HG03097 (cell line): ENCODE data around the gene TP53I11.

Source experiments
- ATAC-seq: cut with Tn5 transposase; IDR thresholded peaks from one replicate; pipeline ENCODE4 v1.9.1; 2021; ENCODE audit not compliant: unreplicated experiment, low FRiP score

TP53I11 gene

DNA sequence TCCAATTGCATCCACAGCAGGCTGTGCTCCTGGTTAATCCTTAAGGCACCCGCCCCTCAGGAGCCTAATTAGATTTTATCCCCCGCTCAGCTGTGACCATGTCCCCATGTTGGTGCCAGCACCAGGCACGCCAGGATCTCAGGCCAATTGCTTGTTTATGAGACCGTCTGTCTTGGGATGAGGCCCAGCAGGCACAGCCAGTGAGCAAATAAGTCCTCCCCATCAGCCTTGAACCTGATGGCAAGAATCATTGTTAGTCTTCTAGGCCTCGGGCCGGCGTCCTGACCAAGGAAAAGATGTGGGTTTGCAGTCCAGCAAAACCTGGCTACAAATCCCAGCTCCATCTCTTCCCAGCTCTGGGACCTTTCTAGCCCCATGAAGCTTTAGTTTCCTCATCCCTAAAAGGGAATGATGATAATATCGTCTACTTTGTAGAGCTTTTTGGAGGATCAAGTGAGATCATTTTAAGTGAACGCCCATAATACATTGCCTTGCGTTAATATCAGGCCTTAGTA is 57.3 kb downstream of the TP53I11 start:
- ATAC-seq, result no peak

DNA sequence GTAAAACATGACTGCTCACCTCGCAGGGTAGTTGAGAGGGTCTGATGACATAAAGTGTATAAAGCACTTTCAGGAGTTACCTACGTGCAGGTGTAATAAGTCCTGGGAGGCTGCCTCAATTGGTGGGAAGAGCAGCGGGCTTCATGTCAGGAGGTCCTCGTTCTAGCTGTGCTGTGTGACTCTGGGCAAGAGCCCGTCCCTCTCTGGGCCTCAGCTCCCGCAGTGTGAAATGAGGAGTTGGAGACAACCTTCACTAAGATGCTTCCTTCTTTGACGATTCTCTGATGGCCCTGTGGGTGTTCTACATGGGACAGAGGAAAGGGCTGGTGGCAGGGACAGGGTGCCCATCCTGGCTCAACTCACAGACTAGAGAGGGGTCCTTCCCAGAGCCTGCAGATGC is 57.8 kb downstream of the TP53I11 start:
- no peak for ATAC-seq

DNA sequence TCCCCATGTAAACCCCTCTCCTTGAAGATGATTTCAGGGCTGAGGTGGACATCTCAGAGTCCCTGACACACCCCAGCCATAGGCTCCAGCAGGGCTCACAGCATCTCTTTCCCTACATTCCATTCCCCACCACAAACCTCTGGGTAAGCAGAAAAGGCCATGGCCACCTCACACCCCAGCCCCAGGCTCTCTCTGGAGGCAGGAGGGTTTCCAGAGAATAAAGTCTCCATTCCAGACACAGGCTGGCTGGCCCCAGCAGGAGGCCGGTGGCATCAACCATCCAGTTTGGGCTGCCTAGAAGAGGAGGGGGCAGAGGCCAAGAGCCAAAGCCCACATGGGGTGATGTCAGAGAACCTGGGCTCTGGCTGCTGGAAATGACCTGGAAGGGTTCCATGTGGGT is 61.4 kb downstream of the TP53I11 start:
- ATAC-seq, result no peak

DNA sequence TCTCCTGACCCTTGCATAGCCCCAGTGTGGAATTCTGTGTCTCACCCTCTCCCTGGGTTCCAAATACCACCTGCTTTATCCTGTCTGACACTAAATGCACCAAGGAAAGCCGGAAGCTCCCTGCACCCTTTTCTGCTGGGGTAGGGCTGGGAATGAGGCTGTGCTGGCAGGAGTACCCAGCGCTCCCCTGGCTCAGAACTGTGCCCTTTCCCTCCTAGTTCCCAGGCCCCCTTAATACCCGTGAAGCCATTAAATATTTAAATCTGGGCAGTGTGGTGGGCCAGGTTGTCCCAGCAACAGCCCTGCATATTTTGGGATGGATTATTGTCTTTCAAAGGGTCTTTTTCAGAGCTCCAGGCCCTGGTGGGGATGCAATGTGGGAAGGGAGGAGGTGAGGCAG is 63.0 kb downstream of the TP53I11 start:
- ATAC-seq, result no peak

DNA sequence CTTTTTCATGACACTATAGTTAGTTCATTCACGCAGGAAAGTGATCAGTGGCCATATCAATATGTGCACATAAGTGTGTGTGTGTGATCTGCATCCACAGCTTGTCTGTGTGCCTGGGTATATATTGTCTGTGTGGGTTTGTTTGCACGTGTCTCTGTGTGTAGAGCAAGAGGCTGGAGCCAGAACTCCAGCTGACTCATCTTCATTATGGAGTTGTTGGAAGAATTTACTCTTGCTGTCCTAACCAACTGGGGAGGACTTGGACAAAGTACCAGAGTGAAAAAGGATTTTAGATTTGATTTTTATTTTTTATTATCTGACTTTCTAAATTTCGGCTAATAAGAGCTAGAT is 63.9 kb downstream of the TP53I11 start:
- no peak for ATAC-seq

DNA sequence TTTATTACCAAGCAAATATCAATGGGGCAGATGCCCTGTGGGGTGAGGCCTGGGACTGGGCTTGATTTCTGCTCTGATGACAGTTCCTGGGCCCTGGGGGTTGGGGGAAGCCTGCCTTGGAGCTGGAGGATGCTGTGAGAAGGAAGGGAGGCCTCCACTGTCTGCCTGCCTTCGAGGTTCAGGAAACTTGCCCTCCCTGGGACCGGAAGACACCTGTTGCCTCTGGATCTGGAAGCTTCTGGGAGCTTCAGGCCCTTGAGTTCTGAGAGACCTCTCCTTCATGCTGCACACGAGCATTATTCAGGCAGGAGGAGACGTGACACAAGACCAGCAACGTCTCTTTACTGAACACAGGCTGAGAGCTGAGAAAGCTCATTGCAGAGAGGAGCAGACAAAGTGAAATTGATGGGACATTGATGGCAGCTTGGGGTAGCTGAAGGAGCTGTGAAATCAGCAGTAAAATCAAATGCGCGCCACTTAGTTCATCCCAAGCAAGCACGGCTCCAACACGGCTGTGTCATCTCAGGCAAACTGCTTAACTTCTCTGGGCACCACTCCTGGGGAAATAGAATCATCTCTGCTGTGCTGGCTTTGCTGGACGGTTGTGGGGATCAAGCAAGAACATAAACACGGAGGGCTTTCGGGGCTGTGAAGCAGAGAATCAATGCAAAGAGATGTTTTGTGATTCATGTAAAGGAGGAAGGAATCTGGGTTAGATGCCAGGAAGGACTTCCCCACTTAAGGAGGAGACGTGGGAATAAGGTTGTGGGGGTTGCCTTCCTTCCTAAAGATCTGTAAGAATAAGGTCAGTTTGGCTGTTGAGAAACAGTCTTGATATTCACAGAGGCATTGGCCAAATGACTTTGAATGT is 64.5 kb downstream of the TP53I11 start:
- no peak for ATAC-seq

DNA sequence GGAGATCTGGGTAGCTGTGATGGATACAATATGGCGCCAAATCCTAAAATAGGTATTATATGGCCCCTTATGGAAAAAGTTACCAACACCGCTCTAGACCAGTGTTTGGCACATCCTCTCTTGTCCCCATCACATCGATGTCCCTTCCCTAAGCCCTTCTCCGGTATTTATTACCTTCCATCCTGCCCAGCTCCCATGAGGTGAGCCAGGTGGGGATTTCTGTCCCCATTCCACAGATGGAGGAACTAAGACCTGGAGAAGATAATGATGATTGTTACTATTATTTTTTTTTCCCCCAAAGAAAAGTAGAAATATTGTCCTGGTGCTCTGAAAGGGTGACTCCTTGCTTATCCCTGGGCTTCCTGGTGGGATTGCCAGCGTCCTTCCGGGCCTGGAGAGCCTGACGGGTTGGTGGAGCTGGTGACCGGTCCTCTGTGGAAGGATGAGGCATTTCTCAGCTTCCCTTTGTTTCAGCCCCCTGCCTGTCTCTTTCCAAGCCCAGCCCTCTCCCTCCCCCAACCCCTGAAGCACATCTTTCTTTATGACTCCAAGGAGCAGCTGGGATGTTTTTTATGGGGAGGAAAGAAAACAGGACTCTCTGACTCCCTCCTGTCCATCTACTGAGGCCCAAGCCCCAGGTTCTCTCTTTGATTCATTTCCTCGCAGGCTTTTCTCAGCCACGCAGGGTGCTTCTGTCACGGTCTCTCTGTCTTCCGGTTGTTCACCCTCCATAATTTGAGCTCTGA is 65.4 kb downstream of the TP53I11 start:
- ATAC-seq, result no peak

DNA sequence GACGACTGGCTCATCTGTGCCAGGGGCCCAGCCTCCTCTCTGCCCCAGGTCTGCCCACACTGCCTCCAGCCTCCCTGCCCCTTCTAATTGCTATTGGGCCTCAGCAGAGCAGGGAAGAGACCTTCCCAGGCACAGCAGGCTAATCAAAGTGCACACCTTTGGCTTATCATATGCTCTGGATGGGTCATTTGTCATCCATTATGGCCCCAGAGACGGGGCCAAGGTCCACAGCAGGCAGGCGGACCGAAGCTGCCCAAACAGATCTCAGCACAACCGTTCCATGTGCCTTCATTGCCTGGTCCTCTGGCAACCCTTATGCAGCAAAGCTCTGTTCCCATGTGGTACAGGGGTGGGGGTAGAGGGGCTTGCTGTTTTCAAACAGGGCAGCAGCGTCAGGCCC is 66.6 kb downstream of the TP53I11 start:
- ATAC-seq, result no peak

DNA sequence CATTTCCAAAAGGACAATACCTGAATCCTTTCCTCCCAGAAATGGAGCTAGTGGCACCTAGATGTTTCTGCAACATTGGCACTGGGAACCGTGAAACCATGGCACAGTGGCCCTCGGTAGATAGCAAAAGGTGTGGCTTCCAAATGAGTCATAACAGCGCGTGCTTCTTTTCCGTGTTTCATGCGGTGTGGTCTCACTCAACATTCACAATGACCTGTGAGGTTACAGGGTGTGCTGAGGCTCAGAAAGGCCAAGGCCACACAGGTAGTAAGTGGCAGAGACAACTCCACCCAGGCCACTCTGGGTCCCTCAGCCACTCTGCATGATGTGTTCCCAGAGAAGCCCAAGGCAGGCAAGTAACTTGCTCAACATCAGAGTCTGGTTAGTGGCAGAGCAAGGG is 67.4 kb downstream of the TP53I11 start:
- no peak for ATAC-seq
